Trophoblast cell (in vitro differentiated cells and primary cell): ENCODE data around the gene TEK.

Experiments used
- DNase-seq, 2 donors: peaks; one replicate each; pipeline ENCODE4 v3.0.0-alpha.2; 2016
- H2AFZ ChIP-seq: 2 replicates; pipeline ENCODE4 v1.6.1; 2013; ENCODE audit warnings: low read length, moderate library complexity, mild to moderate bottlenecking; ENCODE audit not compliant: insufficient read depth, poor library complexity
- H2AK5ac ChIP-seq: 2 replicates; pipeline ENCODE4 v1.6.1; 2013; ENCODE audit warnings: mild to moderate bottlenecking, low read length
- H2BK120ac ChIP-seq: 2 replicates; pipeline ENCODE4 v1.6.1; 2013; ENCODE audit warnings: low read length, mild to moderate bottlenecking, moderate library complexity; ENCODE audit not compliant: insufficient read depth, poor library complexity
- H2BK12ac ChIP-seq: 2 replicates; pipeline ENCODE4 v1.6.1; 2013; ENCODE audit warnings: mild to moderate bottlenecking, low read length, moderate library complexity
- H2BK5ac ChIP-seq: 2 replicates; pipeline ENCODE4 v1.6.1; 2013; ENCODE audit warnings: low read length, low read depth, moderate library complexity, mild to moderate bottlenecking; ENCODE audit not compliant: poor library complexity
- H3K14ac ChIP-seq: 2 replicates; pipeline ENCODE4 v1.6.1; 2013; ENCODE audit warnings: mild to moderate bottlenecking, low read length
- H3K18ac ChIP-seq: 2 replicates; pipeline ENCODE4 v1.6.1; 2013; ENCODE audit warnings: mild to moderate bottlenecking, low read length
- H3K23ac ChIP-seq: 2 replicates; pipeline ENCODE4 v1.6.1; 2013; ENCODE audit warnings: low read length
- H3K27ac ChIP-seq: 2 replicates; pipeline ENCODE4 v1.5.1; 2013; ENCODE audit warnings: low read depth, mild to moderate bottlenecking, inconsistent platforms, low read length, moderate library complexity
- H3K27me3 ChIP-seq: 2 replicates; pipeline ENCODE4 v1.6.1; 2013; ENCODE audit warnings: inconsistent platforms, mild to moderate bottlenecking, low read length, moderate library complexity; ENCODE audit not compliant: insufficient read depth
- H3K36me3 ChIP-seq, 2 experiments: 1 replicate in 1 of 2; 2 replicates in 1 of 2; pipeline ENCODE4 v1.6.1; 2013; ENCODE audit warnings: low read length in 2 of 2, mild to moderate bottlenecking in 2 of 2, moderate library complexity in 1 of 2; ENCODE audit not compliant: insufficient read depth in 2 of 2, control insufficient read depth in 1 of 2
- H3K4ac ChIP-seq: 2 replicates; pipeline ENCODE4 v1.6.1; 2013; ENCODE audit warnings: low read depth, mild to moderate bottlenecking, low read length, moderate library complexity
- H3K4me1 ChIP-seq, 2 experiments: 1 replicate in 1 of 2; 2 replicates in 1 of 2; pipeline ENCODE4 v1.6.1; 2013; ENCODE audit warnings: low read length in 2 of 2, mild to moderate bottlenecking in 2 of 2, moderate library complexity in 1 of 2; ENCODE audit not compliant: insufficient read depth in 2 of 2, control insufficient read depth in 1 of 2
- H3K4me2 ChIP-seq: 2 replicates; pipeline ENCODE4 v1.6.1; 2013; ENCODE audit warnings: inconsistent platforms, mild to moderate bottlenecking, low read length, moderate library complexity
- H3K4me3 ChIP-seq: 2 replicates; pipeline ENCODE4 v1.5.1; 2013; ENCODE audit warnings: mild to moderate bottlenecking, low read depth, low read length, inconsistent platforms
- H3K79me1 ChIP-seq: one replicate; pipeline ENCODE4 v1.6.1; 2013; ENCODE audit warnings: low read length
- H3K79me2 ChIP-seq: 2 replicates; pipeline ENCODE4 v1.6.1; 2013; ENCODE audit warnings: low read length, mild to moderate bottlenecking; ENCODE audit not compliant: control insufficient read depth, insufficient read depth, poor library complexity
- H3K9ac ChIP-seq: 2 replicates; pipeline ENCODE4 v1.6.1; 2013; ENCODE audit warnings: mild to moderate bottlenecking, low read length
- H3K9me3 ChIP-seq: 2 replicates; pipeline ENCODE4 v1.6.1; 2013; ENCODE audit warnings: low read depth, mild to moderate bottlenecking, control low read depth, inconsistent platforms, low read length; ENCODE audit not compliant: insufficient read depth
- H4K12ac ChIP-seq: 2 replicates; pipeline ENCODE4 v1.6.1; 2013; ENCODE audit warnings: low read depth, mild to moderate bottlenecking, low read length, moderate library complexity
- H4K8ac ChIP-seq: 2 replicates; pipeline ENCODE4 v1.6.1; 2013; ENCODE audit warnings: low read depth, mild to moderate bottlenecking, low read length, moderate library complexity
- H4K91ac ChIP-seq: one replicate; pipeline ENCODE4 v1.6.1; 2013; ENCODE audit warnings: low read depth, mild to moderate bottlenecking, low read length, moderate library complexity
- WGBS: extraction: QIAGEN DNeasy Blood & Tissue Kit; methylation state at CpG from one replicate; pipeline ENCODE4 v1.1.7; 2013; ENCODE audit warnings: missing lambda C conversion rate; ENCODE audit not compliant: insufficient read length, insufficient coverage; ENCODE audit errors: extremely low coverage; 5-methylcytosine and 5-hydroxymethylcytosine counted together

Gene TEK

DNA sequence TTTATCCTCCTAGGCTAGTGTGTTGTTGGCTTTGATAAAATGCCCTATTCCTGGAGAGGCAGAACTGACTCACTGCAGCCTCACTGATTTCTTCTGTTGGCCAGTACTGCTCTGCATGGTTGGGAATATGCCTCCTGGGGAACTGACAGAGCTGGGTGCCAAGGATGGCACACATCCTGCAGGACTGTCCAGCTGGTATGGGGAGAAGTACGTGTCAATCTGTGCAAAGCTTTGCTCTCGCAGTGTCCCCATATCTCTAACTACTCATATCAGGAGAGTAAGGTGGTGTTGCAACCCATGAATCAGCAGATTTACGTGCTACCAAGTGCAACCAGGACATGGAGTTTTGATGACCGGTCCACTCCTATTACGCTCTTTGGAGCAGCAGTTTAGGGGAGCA, 74.7 kb downstream of the TEK start:
- Histone ChIP-seq H3K79me1 (no peaks in the 10 kb centered on the region), H3K4ac (no peak overlapping the region), H3K9ac (no peak overlapping the region), H3K18ac (no peak overlapping the region), H4K91ac (no peak overlapping the region), H3K14ac (no peak overlapping the region), H2AK5ac (no peak overlapping the region), H2AFZ (no peak overlapping the region), H2BK120ac (no peak overlapping the region), H3K79me2 (no peaks in the 10 kb centered on the region), H2BK12ac (no peak overlapping the region), H4K12ac (no peak overlapping the region), H3K27me3 (no peaks in the 10 kb centered on the region), H3K4me2 (no peak overlapping the region), H3K4me1 (no peaks in the 10 kb centered on the region), H4K8ac (no peak overlapping the region), H3K36me3 (no peaks in the 10 kb centered on the region), H3K23ac (no peak overlapping the region), H3K9me3 (no peaks in the 10 kb centered on the region), H3K27ac (no peak overlapping the region), H3K4me3 (no peak overlapping the region), H2BK5ac (no peak overlapping the region)
- WGBS = no CpG with 5 or more reads among the region's 5 CpGs
- DNase-seq = peak; percentile 50 to 76

DNA sequence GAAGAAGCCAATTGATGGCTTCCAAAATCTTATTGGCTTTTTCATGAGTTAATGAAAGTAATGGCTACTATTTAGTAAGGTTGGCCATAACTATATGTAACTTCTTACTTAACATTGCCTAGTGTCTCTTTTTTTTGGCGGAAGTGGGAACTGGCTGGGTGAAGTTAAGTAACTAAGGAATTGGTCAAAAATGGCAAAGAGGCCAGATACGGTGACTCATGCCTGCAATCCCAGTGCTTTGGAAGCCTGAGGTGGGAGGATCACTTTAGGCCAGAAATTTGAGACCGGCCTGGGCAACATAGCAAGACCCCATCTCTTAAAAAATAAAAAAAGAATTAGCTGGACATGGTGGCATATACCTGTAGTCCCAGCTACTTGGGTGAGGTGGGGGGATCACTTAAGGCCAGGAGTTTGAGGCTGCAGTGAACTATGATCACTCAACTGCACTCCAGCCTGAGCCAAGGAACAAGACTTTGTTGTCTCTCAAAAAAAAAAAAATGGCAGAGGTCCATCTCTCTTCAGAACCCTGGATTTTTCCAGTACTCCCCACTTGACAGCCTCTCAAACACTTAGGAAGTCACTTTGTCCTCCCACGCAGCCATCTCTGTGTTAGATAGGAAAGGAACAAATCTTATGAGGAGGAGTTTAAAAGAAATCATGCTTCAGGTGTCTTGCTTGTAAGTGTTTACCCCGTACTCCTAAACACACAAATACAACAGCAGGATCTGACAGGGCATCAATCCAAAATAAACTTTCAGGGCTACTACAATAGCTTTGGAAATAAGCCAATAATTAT, 75.7 kb downstream of the TEK start:
- Histone ChIP-seq H4K8ac (no peak overlapping the region), H3K79me2 (no peaks in the 10 kb centered on the region), H2BK120ac (no peak overlapping the region), H3K4me2 (no peak overlapping the region), H3K4me3 (no peak overlapping the region), H3K4ac (no peak overlapping the region), H4K91ac (no peak overlapping the region), H3K14ac (no peak overlapping the region), H3K79me1 (no peaks in the 10 kb centered on the region), H4K12ac (no peak overlapping the region), H3K18ac (no peak overlapping the region), H3K36me3 (no peaks in the 10 kb centered on the region), H3K27me3 (no peaks in the 10 kb centered on the region), H2AK5ac (no peak overlapping the region), H2BK5ac (no peak overlapping the region), H3K27ac (no peak overlapping the region), H2BK12ac (no peak overlapping the region), H3K4me1 (no peaks in the 10 kb centered on the region), H3K23ac (no peak overlapping the region), H3K9ac (no peak overlapping the region), H2AFZ (no peak overlapping the region), H3K9me3 (no peaks in the 10 kb centered on the region)
- DNase-seq = peak; percentile 28 to 68
- no CpG with 5 or more reads among the region's 5 CpGs for WGBS

DNA sequence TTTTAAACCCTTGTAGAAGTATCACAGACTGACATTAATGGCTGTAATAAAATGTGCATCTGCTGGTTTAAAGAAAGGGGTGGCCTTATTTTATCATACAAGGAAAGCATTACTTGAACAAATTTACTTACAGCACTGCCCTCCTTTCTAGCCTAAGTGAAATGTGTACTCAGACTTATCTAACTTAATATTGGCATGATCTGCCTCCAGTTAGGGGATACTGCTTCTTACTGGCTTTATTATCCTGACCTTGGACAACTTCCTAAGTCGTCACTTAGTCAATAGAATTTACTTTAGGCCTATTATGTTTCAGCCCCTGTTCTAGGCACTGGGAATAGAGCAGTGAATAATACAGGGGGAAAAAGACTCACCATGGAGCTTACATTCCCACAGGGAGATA, 79.4 kb downstream of the TEK start:
- H3K27ac ChIP-seq = no peak overlapping the region
- H4K91ac ChIP-seq = no peak overlapping the region
- no peak for DNase-seq
- no peak overlapping the region for H3K4ac ChIP-seq
- no peak overlapping the region for H4K8ac ChIP-seq
- no peak overlapping the region for H2BK12ac ChIP-seq
- no peak overlapping the region for H2AFZ ChIP-seq
- H3K79me2 ChIP-seq = no peaks in the 10 kb centered on the region
- no peaks in the 10 kb centered on the region for H3K36me3 ChIP-seq
- H3K9ac ChIP-seq = no peak overlapping the region
- no CpG with 5 or more reads among the region's 1 CpG for whole genome bisulfite sequencing
- H4K12ac ChIP-seq = no peak overlapping the region
- H2BK120ac ChIP-seq = no peak overlapping the region
- H3K79me1 ChIP-seq = no peaks in the 10 kb centered on the region
- H2BK5ac ChIP-seq = no peak overlapping the region
- H3K27me3 ChIP-seq = no peaks in the 10 kb centered on the region
- H3K14ac ChIP-seq = no peak overlapping the region
- no peak overlapping the region for H2AK5ac ChIP-seq
- H3K4me3 ChIP-seq = no peak overlapping the region
- H3K18ac ChIP-seq = no peak overlapping the region
- no peaks in the 10 kb centered on the region for H3K9me3 ChIP-seq
- no peak overlapping the region for H3K4me2 ChIP-seq
- H3K23ac ChIP-seq = no peak overlapping the region
- no peaks in the 10 kb centered on the region for H3K4me1 ChIP-seq

DNA sequence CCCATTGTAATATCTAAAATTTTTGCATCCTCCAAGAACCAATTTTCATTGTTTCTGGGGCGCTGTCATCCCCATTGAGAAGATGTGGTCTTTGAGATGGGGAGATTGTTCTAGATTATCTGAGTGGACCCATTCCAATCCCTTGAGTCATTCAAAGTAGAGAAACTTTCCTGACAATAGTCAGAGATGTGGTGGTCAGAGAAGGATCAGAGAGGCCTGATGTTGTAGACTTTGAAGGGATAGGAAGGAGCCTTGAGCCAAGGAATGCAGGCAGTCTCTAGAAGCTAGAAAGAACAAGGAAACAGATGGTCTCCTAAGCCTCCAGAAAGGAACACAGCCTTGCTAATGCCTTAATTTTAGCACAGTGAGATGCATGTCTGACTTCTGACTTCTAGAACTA, 80.4 kb downstream of the TEK start:
- Histone ChIP-seq H3K4me3 (no peak overlapping the region), H4K12ac (no peak overlapping the region), H2BK12ac (no peak overlapping the region), H3K4me1 (no peaks in the 10 kb centered on the region), H3K27me3 (no peaks in the 10 kb centered on the region), H2AK5ac (no peak overlapping the region), H3K18ac (no peak overlapping the region), H4K91ac (no peak overlapping the region), H3K79me1 (no peaks in the 10 kb centered on the region), H3K9me3 (no peaks in the 10 kb centered on the region), H4K8ac (no peak overlapping the region), H2AFZ (no peak overlapping the region), H2BK120ac (no peak overlapping the region), H3K36me3 (no peaks in the 10 kb centered on the region), H3K14ac (no peak overlapping the region), H3K23ac (no peak overlapping the region), H3K9ac (no peak overlapping the region), H3K27ac (no peak overlapping the region), H3K4me2 (no peak overlapping the region), H3K4ac (no peak overlapping the region), H2BK5ac (no peak overlapping the region), H3K79me2 (no peaks in the 10 kb centered on the region)
- DNase-seq = no peak
- WGBS = no CpG with 5 or more reads among the region's 1 CpG
